ENCODE measurements around the gene CEBPA.
"Not testable (repeated sequence)": the region's sequence is repeated elsewhere in the genome, so short reads cannot be mapped to it uniquely, and the experiment has no call there.

CEBPA gene

GRCh38 chr19:33298146-33298911 lies 4.0 kb downstream of the CEBPA start:
- TF ChIP-seq CTCF (IDR thresholded peaks at IDR 0.05) = no peak
- H3K27me3 Mint-ChIP-seq (ENCODE audit: low read depth, poor library complexity) = peaks cover 53% of the 10 kb centered on the region
- peaks cover 23% of the 10 kb centered on the region for H3K4me1 Mint-ChIP-seq
- DNase-seq = no peak
- H3K27ac Mint-ChIP-seq = no peak overlapping the region
- no peaks in the 10 kb centered on the region for H3K9me3 Mint-ChIP-seq
- no peak overlapping the region for H3K4me3 Mint-ChIP-seq
- no peaks in the 10 kb centered on the region for H3K36me3 Mint-ChIP-seq (ENCODE audit: low read depth)

- Mint-ChIP-seq H3K27me3 (ENCODE audit: low read depth, poor library complexity) (peaks cover 53% of the 10 kb centered on the region), H3K4me3 (no peak overlapping the region), H3K27ac (no peak overlapping the region), H3K36me3 (ENCODE audit: low read depth) (no peaks in the 10 kb centered on the region), H3K4me1 (peaks cover 31% of the 10 kb centered on the region), H3K9me3 (no peaks in the 10 kb centered on the region)
- TF ChIP-seq CTCF (IDR thresholded peaks at IDR 0.05) = no peak
- no peak for DNase-seq
Measured at GRCh38 chr19:33297401-33298145, 4.8 kb downstream of the CEBPA start.

- no peak overlapping the region for H3K4me3 Mint-ChIP-seq
Measured at GRCh38 chr19:33296488-33296971, 5.8 kb downstream of the CEBPA start.

GRCh38 chr19:33295621-33296487 lies 6.5 kb downstream of the CEBPA start:
- Mint-ChIP-seq H3K9me3 (no peaks in the 10 kb centered on the region), H3K4me3 (no peak overlapping the region), H3K4me1 (peaks cover 42% of the 10 kb centered on the region), H3K27ac (no peak overlapping the region), H3K27me3 (ENCODE audit: low read depth, poor library complexity) (peaks cover 53% of the 10 kb centered on the region), H3K36me3 (ENCODE audit: low read depth) (no peaks in the 10 kb centered on the region)
- TF ChIP-seq CTCF (IDR thresholded peaks at IDR 0.05) = no peak
- no peak for DNase-seq

More at GRCh38 chr19:33296488-33296971, 5.8 kb downstream of the CEBPA start:
- Mint-ChIP-seq H3K36me3 (ENCODE audit: low read depth) (no peaks in the 10 kb centered on the region), H3K4me1 (peaks cover 36% of the 10 kb centered on the region), H3K27ac (no peak overlapping the region), H3K9me3 (no peaks in the 10 kb centered on the region), H3K27me3 (ENCODE audit: low read depth, poor library complexity) (peaks cover 53% of the 10 kb centered on the region)
- no peak for TF ChIP-seq CTCF (IDR thresholded peaks at IDR 0.05)
- DNase-seq = no peak

GRCh38 chr19:33295046-33295445 lies 7.3 kb downstream of the CEBPA start:
- H3K4me1 Mint-ChIP-seq = peaks cover 42% of the 10 kb centered on the region

More at GRCh38 chr19:33295046-33295445, 7.3 kb downstream of the CEBPA start:
- H3K36me3 Mint-ChIP-seq (ENCODE audit: low read depth); H3K4me3 Mint-ChIP-seq; H3K27ac Mint-ChIP-seq; DNase-seq; H3K9me3 Mint-ChIP-seq: not testable (repeated sequence)
- peaks cover 53% of the 10 kb centered on the region for H3K27me3 Mint-ChIP-seq (ENCODE audit: low read depth, poor library complexity)
